BJ (cell line): Measurements from ENCODE around the gene HMGCLL1. TPM values are rescaled to one million over a fixed set of nuclear protein-coding genes. Genes with fewer than 3 reads are reported as not detected.

Experiments used
- CTCF ChIA-PET: fragments of 350-600 bp; formaldehyde crosslinking; extraction: SDS; loops from one replicate; lab custom pipeline; 2021; ENCODE audit warnings: antibody characterized with exemption, inconsistent platforms; lab: Yijun Ruan, JAX
- POLR2A ChIA-PET: fragments of 300-600 bp; sonication (Branson Sonifier 250); formaldehyde crosslinking; extraction: SDS; loops from one replicate; lab custom pipeline; 2021; ENCODE audit warnings: antibody characterized with exemption; lab: Charles Lee
- DNase-seq: peaks from one replicate; pipeline ENCODE4 v3.0.0-alpha.2; 2011; ENCODE audit warnings: low read depth
- H3K27me3 ChIP-seq: 2 replicates; pipeline ENCODE4 v1.6.0; 2011; ENCODE audit warnings: low read length; ENCODE audit not compliant: control insufficient read depth, insufficient read depth
- H3K36me3 ChIP-seq: 2 replicates; pipeline ENCODE4 v1.5.1; 2011; ENCODE audit warnings: low read length; ENCODE audit not compliant: control insufficient read depth, insufficient read depth
- H3K4me3 ChIP-seq: 2 replicates; pipeline ENCODE4 v1.5.1; 2011; ENCODE audit warnings: low read depth, mild to moderate bottlenecking, control low read depth, low read length
- CTCF ChIP-seq: IDR thresholded peaks from 2 replicates; pipeline ENCODE4 v1.5.1; 2011; ENCODE audit warnings: low read depth, mild to moderate bottlenecking, control low read depth, inconsistent platforms, low read length, moderate library complexity; ENCODE audit not compliant: insufficient read depth
- polyA plus RNA-seq: library from polyadenylated mRNA; depleted of rRNA; stranded (reverse); fragments of >200 nt; gene quantifications from 2 replicates; pipeline ENCODE4 v1.2.3, GENCODE V29; 2011

The HMGCLL1 gene
- polyA plus RNA-seq, 1 experiment: not detected

- no peak for DNase-seq
- CTCF ChIA-PET: no interaction called here
- no peaks in the 10 kb centered on the region for H3K27me3 ChIP-seq
- no peak overlapping the region for H3K4me3 ChIP-seq
- POLR2A ChIA-PET: no interaction called here
- no peak for TF ChIP-seq CTCF
- H3K36me3 ChIP-seq: no peaks in the 10 kb centered on the region
Observed at GRCh38 chr6:55518529-55519060, 60.4 kb downstream of the HMGCLL1 start.

GRCh38 chr6:55516736-55517135, 62.3 kb downstream of the HMGCLL1 start:
- DNase-seq: no peak
- Histone ChIP-seq H3K36me3 (no peaks in the 10 kb centered on the region), H3K27me3 (no peaks in the 10 kb centered on the region), H3K4me3 (no peak overlapping the region)
- ChIA-PET POLR2A (no interaction called here), CTCF (no interaction called here)
- no peak for TF ChIP-seq CTCF

- DNase-seq: no peak
- no peaks in the 10 kb centered on the region for H3K36me3 ChIP-seq
- ChIA-PET CTCF (interaction anchor here (0.7 to 1.5 kb wide), 2 partner anchors 15 to 17 kb away, joined by 3 to 5 read pairs; no protein-coding TSS in a partner anchor), POLR2A (no interaction called here)
- H3K27me3 ChIP-seq: no peaks in the 10 kb centered on the region
- H3K4me3 ChIP-seq: no peak overlapping the region
- peak; percentile 27 for TF ChIP-seq CTCF
Observed at GRCh38 chr6:55512904-55513303, 66.1 kb downstream of the HMGCLL1 start.

- POLR2A ChIA-PET: no interaction called here
- TF ChIP-seq CTCF: no peak
- CTCF ChIA-PET: no interaction called here
Observed at GRCh38 chr6:55511122-55511800, 67.7 kb downstream of the HMGCLL1 start.

GRCh38 chr6:55499591-55499990, 79.4 kb downstream of the HMGCLL1 start:
- Histone ChIP-seq H3K36me3 (no peaks in the 10 kb centered on the region), H3K4me3 (no peak overlapping the region), H3K27me3 (no peaks in the 10 kb centered on the region)
- ChIA-PET POLR2A (no interaction called here), CTCF (no interaction called here)
- no peak for DNase-seq
- TF ChIP-seq CTCF: no peak

More at GRCh38 chr6:55511122-55511800, 67.7 kb downstream of the HMGCLL1 start:
- H3K4me3 ChIP-seq: no peak overlapping the region
- no peak for DNase-seq
- H3K27me3 ChIP-seq: no peaks in the 10 kb centered on the region
- no peaks in the 10 kb centered on the region for H3K36me3 ChIP-seq
